Stomach (tissue), 9 donors: ENCODE results near the gene SPDYE6. TPM values are rescaled to one million over a fixed set of nuclear protein-coding genes. Genes with fewer than 3 reads are reported as not detected.
"Not testable (repeated sequence)": the region's sequence is repeated elsewhere in the genome, so short reads cannot be mapped to it uniquely, and the experiment has no call there.

Experiments used
- DNase-seq, 2 donors: peaks; one replicate each; pipeline versions ENCODE4 v3.0.0 to v3.0.0-alpha.2; 2013 to 2019
- H3K27ac ChIP-seq, 5 donors: fragments of 200-600 bp in 4 of 5; sonication (generic) in 4 of 5; one replicate each; pipeline ENCODE4 v1.5.1; 2013 to 2019; ENCODE audit warnings: mild to moderate bottlenecking in 1 of 5, moderate library complexity in 1 of 5
- H3K27me3 ChIP-seq, 3 donors: fragments of 200-600 bp; sonication (generic); one replicate each; pipeline ENCODE4 v1.5.1; 2017 to 2019; ENCODE audit warnings: mixed run types in 1 of 3
- H3K36me3 ChIP-seq, 4 donors: fragments of 200-600 bp; sonication (generic); 1 replicate in 3 of 4; 2 replicates in 1 of 4; pipeline ENCODE4 v1.5.1; 2016 to 2019
- H3K4me1 ChIP-seq, 4 donors: fragments of 200-600 bp; sonication (generic); one replicate each; pipeline ENCODE4 v1.5.1; 2016 to 2019
- H3K4me3 ChIP-seq, 4 donors: fragments of 200-600 bp; sonication (generic) in 3 of 4; one replicate each; pipeline ENCODE4 v1.5.1; 2016 to 2019; ENCODE audit warnings: mild to moderate bottlenecking in 1 of 4
- H3K9me3 ChIP-seq, 4 donors: fragments of 200-600 bp; sonication (generic); one replicate each; pipeline ENCODE4 v1.5.1; 2016 to 2019
- EP300 ChIP-seq: sonication (generic); formaldehyde crosslinking; IDR thresholded peaks from one replicate; pipeline ENCODE4 v1.6.1; 2017; ENCODE audit warnings: antibody characterized with exemption
- POLR2A ChIP-seq, 4 donors: fragments of 450-650 bp; IDR thresholded peaks; one replicate each; pipeline ENCODE4 v1.6.1; 2016; ENCODE audit warnings: antibody characterized with exemption in 4 of 4, control low read depth in 2 of 4, mild to moderate bottlenecking in 1 of 4, moderate library complexity in 1 of 4
- POLR2AphosphoS5 ChIP-seq, 3 donors: sonication (generic); formaldehyde crosslinking; IDR thresholded peaks; one replicate each; pipeline ENCODE4 v1.6.1; 2016; ENCODE audit warnings: antibody characterized with exemption in 3 of 3
- WGBS, 5 donors: extraction: QIAGEN DNeasy Blood & Tissue Kit in 3 of 5; methylation state at CpG; one replicate each; pipeline versions ENCODE4 v1.1.5 to v1.1.7; 2013 to 2018; 5-methylcytosine and 5-hydroxymethylcytosine counted together
- intact Hi-C: fragments of 100-400 bp; cut with DNase I; formaldehyde crosslinking; loops from one replicate; pipeline ENCODE4 v1.15.1; 2023; ENCODE audit warnings: low total_unique reads
- polyA plus RNA-seq, 3 donors: library from polyadenylated mRNA; stranded (reverse); fragments of 200-250 nt; gene quantifications; one replicate each; pipeline ENCODE4 v1.2.3, GENCODE V29; 2013
- total RNA-seq, 5 donors: library from RNA; depleted of rRNA; stranded (reverse); fragments of >200 nt; gene quantifications; one replicate each; pipeline versions ENCODE4 v1.1.0 to v1.2.3, GENCODE V29; 2014 to 2016
- TF ChIP-seq, protein P1 (sequence below), 7 experiments: fragments of 450-650 bp in 4 of 7; fragments of 200-600 bp in 3 of 7; sonication (generic) in 3 of 7; IDR thresholded peaks; one replicate each; pipeline ENCODE4 v1.5.1; 2016 to 2019; ENCODE audit warnings: antibody characterized with exemption in 7 of 7, control low read depth in 2 of 7, mild to moderate bottlenecking in 1 of 7
- donor health status: healthy with polysubstance abuse.
- donor health status: Bipolar disorder and iron deficiency.
- donor health status: healthy.

SPDYE6 gene
- total and polyA plus RNA-seq, 8 donors: not detected

GRCh38 chr7:102387064-102387463 is 30.8 kb upstream of the SPDYE6 start:
- intact Hi-C loops: no loop called here
- WGBS, 5 donors: 91 to 99% (median 95%) methylated on average over 6 of the region's 6 CpGs
- Histone ChIP-seq H3K4me1 (peaks cover 3 to 26% (median 4%) of the 10 kb centered on the region in 4 donors), H3K27ac (no peak overlapping the region), H3K27me3 (no peaks in the 10 kb centered on the region), H3K36me3 (peaks cover 0 to 58% (median 48%) of the 10 kb centered on the region in 4 donors), H3K9me3 (no peaks in the 10 kb centered on the region), H3K4me3 (no peak overlapping the region)
- TF ChIP-seq EP300: no peak
- TF ChIP-seq, protein P1, sequence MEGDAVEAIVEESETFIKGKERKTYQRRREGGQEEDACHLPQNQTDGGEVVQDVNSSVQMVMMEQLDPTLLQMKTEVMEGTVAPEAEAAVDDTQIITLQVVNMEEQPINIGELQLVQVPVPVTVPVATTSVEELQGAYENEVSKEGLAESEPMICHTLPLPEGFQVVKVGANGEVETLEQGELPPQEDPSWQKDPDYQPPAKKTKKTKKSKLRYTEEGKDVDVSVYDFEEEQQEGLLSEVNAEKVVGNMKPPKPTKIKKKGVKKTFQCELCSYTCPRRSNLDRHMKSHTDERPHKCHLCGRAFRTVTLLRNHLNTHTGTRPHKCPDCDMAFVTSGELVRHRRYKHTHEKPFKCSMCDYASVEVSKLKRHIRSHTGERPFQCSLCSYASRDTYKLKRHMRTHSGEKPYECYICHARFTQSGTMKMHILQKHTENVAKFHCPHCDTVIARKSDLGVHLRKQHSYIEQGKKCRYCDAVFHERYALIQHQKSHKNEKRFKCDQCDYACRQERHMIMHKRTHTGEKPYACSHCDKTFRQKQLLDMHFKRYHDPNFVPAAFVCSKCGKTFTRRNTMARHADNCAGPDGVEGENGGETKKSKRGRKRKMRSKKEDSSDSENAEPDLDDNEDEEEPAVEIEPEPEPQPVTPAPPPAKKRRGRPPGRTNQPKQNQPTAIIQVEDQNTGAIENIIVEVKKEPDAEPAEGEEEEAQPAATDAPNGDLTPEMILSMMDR (IDR thresholded peaks at IDR 0.05): no peak
- no peak for DNase-seq

- 63 to 80% (median 74%) methylated on average over 6 to 7 of the region's 7 CpGs for WGBS, 5 donors
Measured at GRCh38 chr7:102381696-102382425, 25.6 kb upstream of the SPDYE6 start.

GRCh38 chr7:102380837-102381236 is 24.6 kb upstream of the SPDYE6 start:
- H3K27ac ChIP-seq, DNase-seq, H3K9me3 ChIP-seq, H3K27me3 ChIP-seq, H3K4me3 ChIP-seq, intact Hi-C loops: not testable (repeated sequence)
- Histone ChIP-seq H3K4me1 (peaks cover 0 to 20% (median 4%) of the 10 kb centered on the region in 4 donors), H3K36me3 (peaks cover 27 to 79% (median 73%) of the 10 kb centered on the region in 4 donors)
- 80 to 87% (median 82%) methylated on average over 8 of the region's 8 CpGs for WGBS, 5 donors

More at GRCh38 chr7:102381696-102382425, 25.6 kb upstream of the SPDYE6 start:
- H3K27me3 ChIP-seq, H3K4me3 ChIP-seq, H3K9me3 ChIP-seq, DNase-seq, intact Hi-C loops, H3K27ac ChIP-seq: not testable (repeated sequence)
- Histone ChIP-seq H3K36me3 (peaks cover 23 to 75% (median 71%) of the 10 kb centered on the region in 4 donors), H3K4me1 (peaks cover 0 to 20% (median 4%) of the 10 kb centered on the region in 4 donors)

DNA sequence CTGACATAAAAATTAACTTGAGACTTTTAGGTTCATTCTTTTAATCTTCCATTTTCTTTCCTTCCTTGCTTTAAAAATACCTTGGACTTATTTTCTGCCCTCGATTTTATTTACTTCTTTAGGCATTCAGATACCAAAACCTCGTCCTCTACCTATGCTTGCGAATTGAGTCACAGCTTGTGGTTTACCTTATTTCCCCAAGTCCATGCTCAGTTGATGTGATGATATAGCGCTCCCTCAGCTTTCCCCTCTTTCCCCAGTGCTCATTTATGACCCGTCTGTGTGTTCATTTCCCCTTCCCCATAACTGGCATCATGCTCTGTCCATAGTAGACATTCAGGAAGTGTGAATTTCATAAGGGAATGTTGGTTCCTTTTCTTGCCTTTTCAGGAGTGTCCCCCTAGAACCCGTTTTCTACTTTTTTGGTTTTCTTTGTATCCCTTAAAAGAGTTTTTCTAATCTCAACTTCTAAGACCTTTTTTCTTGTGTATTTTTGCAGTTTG is 20.8 kb upstream of the SPDYE6 start:
- WGBS, 5 donors: 73 to 88% (median 78%) methylated on average over 6 of the region's 6 CpGs

DNA sequence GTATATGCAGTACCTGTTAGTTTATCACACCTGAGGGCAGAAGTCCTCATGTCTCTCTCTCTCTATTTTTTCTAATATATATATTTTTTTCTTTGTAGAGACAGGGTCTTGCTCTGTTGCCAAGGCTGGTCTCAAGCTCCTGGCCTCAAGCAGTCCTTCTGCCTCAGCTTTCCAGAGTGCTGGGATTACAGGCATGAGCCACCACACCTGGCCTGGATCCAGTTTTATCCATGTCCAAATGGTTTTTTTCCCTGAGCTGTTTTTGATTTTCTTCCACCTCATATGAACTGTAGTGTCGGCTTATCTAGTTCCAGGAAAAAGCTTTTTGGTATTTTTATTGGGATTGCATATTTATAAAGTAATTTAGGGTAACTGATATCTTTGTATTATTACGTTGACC is 16.6 kb upstream of the SPDYE6 start:
- H3K27ac ChIP-seq, H3K4me3 ChIP-seq, H3K9me3 ChIP-seq, H3K4me1 ChIP-seq, H3K27me3 ChIP-seq, intact Hi-C loops, DNase-seq: not testable (repeated sequence)
- WGBS, 5 donors: 38 to 64% (median 62%) methylated on average over 2 of the region's 2 CpGs
- peaks cover 11 to 33% (median 32%) of the 10 kb centered on the region in 4 donors for H3K36me3 ChIP-seq

More for the DNA sequence above, 20.8 kb upstream of the SPDYE6 start:
- peaks cover 27 to 65% (median 63%) of the 10 kb centered on the region in 4 donors for H3K36me3 ChIP-seq
- no peak overlapping the region for H3K27ac ChIP-seq
- no peaks in the 10 kb centered on the region for H3K27me3 ChIP-seq
- no peaks in the 10 kb centered on the region for H3K9me3 ChIP-seq
- H3K4me1 ChIP-seq: no peaks in the 10 kb centered on the region
- TF ChIP-seq, protein P1 (IDR thresholded peaks at IDR 0.05): no peak
- TF ChIP-seq EP300 (no peak), POLR2A (IDR thresholded peaks at IDR 0.05) (no peak), POLR2AphosphoS5 (IDR thresholded peaks at IDR 0.05) (no peak)
- intact Hi-C loops: no loop called here
- DNase-seq: no peak
- H3K4me3 ChIP-seq: no peak overlapping the region

GRCh38 chr7:102370038-102370437 is 13.8 kb upstream of the SPDYE6 start:
- H3K4me1 ChIP-seq: peaks cover 0 to 13% (median 6%) of the 10 kb centered on the region in 4 donors
- H3K27me3 ChIP-seq, intact Hi-C loops, H3K9me3 ChIP-seq, H3K27ac ChIP-seq, DNase-seq, H3K4me3 ChIP-seq: not testable (repeated sequence)
- peaks cover 4 to 21% (median 12%) of the 10 kb centered on the region in 4 donors for H3K36me3 ChIP-seq

GRCh38 chr7:102365390-102365789 is 9.1 kb upstream of the SPDYE6 start:
- DNase-seq, H3K9me3 ChIP-seq, H3K27me3 ChIP-seq, intact Hi-C loops, H3K27ac ChIP-seq: not testable (repeated sequence)
- Histone ChIP-seq H3K36me3 (peaks cover 4 to 21% (median 10%) of the 10 kb centered on the region in 4 donors), H3K4me1 (peaks cover 0 to 15% (median 9%) of the 10 kb centered on the region in 4 donors), H3K4me3 (peak overlapping the region in 3 of 4 donors; percentile 8 to 88 (median 65))
- 45 to 59% (median 53%) methylated on average over 6 to 7 of the region's 7 CpGs for WGBS, 5 donors

- peak overlapping the region; percentile 65 to 89 (median 84) for H3K4me3 ChIP-seq
- WGBS, 5 donors: 0 to 1% (median 0%) methylated on average over 9 to 19 of the region's 20 CpGs
- H3K27me3 ChIP-seq, intact Hi-C loops, DNase-seq, H3K9me3 ChIP-seq: not testable (repeated sequence)
- peaks cover 0 to 15% (median 9%) of the 10 kb centered on the region in 4 donors for H3K4me1 ChIP-seq
- peak overlapping the region; percentile 89 to 96 (median 96) for H3K27ac ChIP-seq
- H3K36me3 ChIP-seq: peaks cover 4 to 13% (median 10%) of the 10 kb centered on the region in 4 donors
Measured at GRCh38 chr7:102364394-102364886, 8.2 kb upstream of the SPDYE6 start.
